Testis (tissue), 2 donors: Measurements from ENCODE around the gene BRSK2.

Source experiments
- POLR2A ChIP-seq: fragments of 450-650 bp; IDR thresholded peaks from one replicate; pipeline ENCODE4 v1.6.1; 2017; ENCODE audit warnings: antibody characterized with exemption, mild to moderate bottlenecking, moderate library complexity
- TF ChIP-seq, protein P1 (sequence below), 3 experiments: fragments of 450-650 bp in 2 of 3; fragments of 200-600 bp in 1 of 3; sonication (generic) in 1 of 3; IDR thresholded peaks; one replicate each; pipeline ENCODE4 v1.5.1; 2016 to 2019; ENCODE audit warnings: antibody characterized with exemption in 3 of 3, mild to moderate bottlenecking in 2 of 3, moderate library complexity in 1 of 3

DNA sequence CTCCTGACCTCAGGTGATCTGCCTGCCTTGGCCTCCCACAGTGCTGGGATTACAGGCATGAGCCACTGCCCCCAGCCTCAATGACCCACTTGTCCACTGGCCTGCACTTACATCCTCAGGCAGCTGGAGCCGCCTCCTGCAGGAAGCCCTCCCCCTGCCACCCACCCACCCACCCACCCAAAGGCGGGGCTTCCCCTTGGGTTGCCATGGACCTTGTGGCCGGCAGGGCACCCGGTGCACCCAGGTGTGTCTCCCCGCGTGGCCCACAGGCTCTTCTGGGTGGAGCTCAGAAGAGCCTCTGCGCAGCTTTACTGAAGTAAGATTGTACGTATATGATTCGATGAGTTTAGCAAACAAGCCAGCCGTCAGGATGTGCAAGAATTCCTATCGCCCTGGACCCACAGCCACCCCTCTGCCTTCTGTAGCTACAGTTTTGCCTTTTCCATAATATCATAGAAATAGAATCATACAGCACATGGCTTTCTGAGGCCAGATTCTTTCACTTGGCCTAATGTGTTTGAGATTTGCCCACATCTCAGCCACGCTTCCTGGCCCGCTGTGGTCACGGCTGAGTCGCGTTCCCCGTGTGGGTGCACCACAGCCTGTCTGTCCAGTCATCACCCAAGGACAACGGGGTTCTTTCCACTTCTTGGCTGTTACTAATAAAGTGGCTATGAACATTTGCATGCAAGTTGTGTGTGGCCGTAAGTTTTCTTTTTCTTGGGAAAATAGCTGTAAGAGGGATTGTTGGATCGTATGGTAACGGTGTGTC is 5.3 kb upstream of the BRSK2 start:
- TF ChIP-seq, protein P1, sequence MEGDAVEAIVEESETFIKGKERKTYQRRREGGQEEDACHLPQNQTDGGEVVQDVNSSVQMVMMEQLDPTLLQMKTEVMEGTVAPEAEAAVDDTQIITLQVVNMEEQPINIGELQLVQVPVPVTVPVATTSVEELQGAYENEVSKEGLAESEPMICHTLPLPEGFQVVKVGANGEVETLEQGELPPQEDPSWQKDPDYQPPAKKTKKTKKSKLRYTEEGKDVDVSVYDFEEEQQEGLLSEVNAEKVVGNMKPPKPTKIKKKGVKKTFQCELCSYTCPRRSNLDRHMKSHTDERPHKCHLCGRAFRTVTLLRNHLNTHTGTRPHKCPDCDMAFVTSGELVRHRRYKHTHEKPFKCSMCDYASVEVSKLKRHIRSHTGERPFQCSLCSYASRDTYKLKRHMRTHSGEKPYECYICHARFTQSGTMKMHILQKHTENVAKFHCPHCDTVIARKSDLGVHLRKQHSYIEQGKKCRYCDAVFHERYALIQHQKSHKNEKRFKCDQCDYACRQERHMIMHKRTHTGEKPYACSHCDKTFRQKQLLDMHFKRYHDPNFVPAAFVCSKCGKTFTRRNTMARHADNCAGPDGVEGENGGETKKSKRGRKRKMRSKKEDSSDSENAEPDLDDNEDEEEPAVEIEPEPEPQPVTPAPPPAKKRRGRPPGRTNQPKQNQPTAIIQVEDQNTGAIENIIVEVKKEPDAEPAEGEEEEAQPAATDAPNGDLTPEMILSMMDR (IDR thresholded peaks at IDR 0.05) = no peak
- no peak for TF ChIP-seq POLR2A
